CD1c-positive myeloid dendritic cell (primary cell): ENCODE results near the gene FAM168B.

Experiments
- DNase-seq: peaks from one replicate; pipeline ENCODE4 v3.0.0-alpha.2; 2016; ENCODE audit errors: extremely low spot score

Gene FAM168B

GRCh38 chr2:131039908-131040660, 53.2 kb downstream of the FAM168B start:
- DNase-seq: no peak

DNA sequence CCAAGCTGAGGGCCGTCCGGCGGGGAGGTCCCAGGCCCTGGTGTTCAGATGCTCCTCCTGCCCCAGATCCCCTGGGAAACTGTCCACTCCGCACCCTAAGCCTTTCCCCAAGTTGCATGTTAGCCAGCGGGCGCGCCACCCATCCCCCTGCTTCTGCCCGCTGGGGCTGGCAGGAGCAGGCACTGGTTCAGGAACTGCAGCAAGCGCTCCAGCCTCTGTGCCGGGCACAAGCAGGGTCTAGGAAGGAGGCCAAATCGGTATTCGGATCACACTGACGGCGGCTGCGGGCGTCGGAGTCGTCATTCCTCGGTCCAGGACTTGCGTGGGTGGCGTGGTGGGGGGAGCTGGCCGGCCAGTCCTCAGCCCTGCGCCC, 53.7 kb downstream of the FAM168B start:
- no peak for DNase-seq

GRCh38 chr2:131039101-131039440, 54.2 kb downstream of the FAM168B start:
- DNase-seq: no peak

- no peak for DNase-seq
Observed at GRCh38 chr2:131038258-131039100, 54.8 kb downstream of the FAM168B start.

DNA sequence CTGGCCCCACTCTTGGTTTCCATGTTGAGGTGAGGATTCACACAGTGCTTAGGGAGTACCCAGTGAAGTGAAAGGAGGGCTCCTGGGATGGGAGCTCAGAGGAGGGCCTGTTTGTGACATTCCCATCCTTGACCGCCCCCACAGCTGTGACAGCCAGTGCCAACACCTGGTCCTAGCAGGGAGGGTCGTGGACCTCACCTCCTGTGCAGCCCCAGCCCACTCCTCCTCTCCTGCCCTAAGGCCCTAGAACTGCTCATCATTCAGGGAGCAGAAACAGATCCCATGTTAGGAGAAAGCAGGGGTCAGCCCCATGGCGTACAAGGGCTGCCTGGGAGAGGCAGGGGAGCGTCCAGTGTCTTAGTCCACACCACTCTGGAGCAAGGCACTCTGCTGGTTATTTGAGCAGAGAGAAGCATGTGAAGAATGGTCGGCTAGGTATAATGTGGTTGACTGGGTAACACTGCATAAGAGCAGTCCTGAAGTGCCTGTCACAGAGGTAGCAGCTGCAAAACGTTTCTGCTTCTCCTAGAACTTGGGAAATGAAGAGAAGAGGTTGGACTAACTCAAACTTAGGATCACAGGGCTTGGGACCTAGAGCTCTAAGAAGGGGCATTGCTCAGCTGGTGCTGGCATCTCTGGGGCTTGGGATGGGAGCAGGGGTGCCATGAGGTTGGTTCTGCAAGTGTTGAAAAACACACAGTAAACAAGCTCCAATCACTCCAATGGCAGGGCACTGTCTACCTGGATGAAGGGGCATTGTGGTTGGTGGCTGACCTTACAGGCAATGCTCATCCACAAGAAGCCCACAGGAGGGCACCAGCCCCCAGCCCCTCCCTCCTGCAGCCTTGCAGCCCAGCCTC, 55.6 kb downstream of the FAM168B start:
- DNase-seq: no peak

DNA sequence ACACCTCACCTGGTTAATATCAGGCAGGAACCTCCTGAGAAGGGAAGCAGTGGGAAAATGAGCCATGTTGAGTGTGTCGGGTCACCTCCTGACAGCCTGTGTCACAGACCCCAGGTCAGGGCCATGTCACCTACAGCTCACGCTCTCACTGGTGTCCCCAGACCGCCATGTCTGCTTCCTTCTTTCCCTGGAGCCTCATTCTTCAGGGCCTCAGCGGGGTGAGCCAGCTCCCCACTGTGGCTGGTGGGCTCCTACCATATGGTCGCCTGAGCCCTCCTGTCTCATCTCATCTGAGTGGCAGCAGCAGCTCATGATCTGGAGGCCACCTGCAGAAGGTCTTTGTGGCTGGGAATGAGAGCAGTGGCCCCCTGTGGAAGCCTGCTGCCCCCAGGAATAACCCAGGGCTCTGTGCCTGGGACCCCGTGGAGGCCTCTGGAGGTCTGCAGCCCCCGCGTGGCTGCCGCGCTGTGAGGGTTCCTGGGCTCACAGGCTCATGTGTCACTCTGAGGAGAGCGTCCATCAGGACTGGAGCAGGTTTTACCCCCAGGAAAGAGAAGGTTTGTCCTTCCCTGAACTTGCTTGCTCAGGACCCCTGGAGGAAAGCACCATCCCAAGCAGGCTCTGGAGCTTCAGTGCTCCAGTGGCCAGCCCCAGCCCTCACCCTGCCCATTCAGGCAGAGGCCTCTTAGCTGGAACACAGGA, 56.4 kb downstream of the FAM168B start:
- DNase-seq: no peak

DNA sequence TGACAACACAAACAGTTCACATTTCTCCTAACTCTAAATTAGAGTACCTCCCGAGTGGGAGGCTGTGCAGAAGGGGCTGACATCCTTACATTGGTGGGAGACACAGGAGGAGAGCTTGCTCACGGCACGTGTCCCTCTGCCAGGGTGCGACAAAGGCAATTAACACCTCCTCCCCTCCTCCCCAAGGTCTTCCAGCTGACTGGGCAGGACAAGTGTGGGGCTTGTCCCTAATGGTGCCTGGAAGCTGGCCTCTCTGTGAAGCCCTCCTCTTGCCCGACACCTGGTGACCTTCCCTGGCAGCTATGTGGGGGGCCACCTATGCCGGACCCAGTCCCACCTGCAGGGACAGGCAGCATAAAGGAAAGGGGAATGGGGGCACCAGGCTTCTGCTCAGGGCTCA, 57.0 kb downstream of the FAM168B start:
- no peak for DNase-seq

DNA sequence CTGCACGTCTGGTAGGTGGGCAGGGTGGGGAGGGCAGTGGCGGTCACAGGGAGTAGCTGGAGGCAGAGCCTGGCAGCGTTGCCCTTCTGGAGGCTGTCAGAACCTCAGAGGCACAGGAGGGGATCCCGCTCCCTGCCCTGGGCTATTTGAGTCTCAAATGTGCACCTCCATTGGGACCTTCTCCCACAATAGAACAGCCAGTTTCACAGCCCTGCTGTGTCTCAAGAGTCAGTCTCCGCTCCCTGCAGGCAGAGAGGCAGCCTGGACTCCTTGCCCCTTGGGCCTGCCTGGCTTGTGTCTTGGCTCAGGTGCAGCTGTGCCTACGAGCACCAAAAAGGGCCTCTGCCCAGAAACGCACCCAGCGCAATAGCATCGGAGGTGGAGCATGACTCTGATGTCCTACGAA, 57.4 kb downstream of the FAM168B start:
- no peak for DNase-seq

DNA sequence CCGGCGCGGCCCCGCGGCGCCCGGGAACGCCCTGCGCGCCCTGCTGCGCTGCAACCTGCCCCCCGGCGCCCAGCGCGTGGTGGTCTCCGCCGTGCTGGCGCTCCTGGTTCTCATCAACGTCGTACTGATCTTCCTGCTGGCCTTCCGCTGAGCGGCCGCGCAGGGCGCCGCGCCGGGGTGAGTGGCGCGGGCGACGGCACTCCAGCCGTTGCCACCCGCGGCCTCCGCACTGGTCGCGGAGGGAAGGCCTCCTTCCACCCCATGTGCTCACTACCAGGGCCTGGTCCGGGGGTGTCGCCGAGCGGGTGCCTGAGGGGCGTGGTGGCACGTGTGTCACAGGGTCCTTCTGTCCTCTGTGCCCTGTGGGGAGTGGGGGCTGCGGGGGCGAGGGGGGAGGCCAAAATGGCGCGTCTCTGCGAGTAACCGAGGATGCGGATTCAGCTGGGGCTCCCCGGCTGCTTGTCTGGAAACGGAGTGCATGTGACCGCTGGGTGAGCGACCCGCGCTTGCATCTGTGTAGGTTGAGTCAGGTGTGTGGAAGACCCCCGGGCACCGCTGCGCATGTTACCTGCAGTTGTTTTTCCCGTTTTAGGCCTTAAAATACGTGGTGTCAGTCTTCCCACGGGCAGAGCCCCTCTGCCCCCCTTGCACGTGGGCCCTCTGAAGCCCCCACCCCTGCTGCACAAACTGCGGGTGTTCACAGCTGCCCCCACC, 58.0 kb downstream of the FAM168B start:
- DNase-seq: no peak

- DNase-seq: no peak
Observed at GRCh38 chr2:131034122-131035051, 58.9 kb downstream of the FAM168B start.

- no peak for DNase-seq
Observed at GRCh38 chr2:131033786-131034121, 59.5 kb downstream of the FAM168B start.

DNA sequence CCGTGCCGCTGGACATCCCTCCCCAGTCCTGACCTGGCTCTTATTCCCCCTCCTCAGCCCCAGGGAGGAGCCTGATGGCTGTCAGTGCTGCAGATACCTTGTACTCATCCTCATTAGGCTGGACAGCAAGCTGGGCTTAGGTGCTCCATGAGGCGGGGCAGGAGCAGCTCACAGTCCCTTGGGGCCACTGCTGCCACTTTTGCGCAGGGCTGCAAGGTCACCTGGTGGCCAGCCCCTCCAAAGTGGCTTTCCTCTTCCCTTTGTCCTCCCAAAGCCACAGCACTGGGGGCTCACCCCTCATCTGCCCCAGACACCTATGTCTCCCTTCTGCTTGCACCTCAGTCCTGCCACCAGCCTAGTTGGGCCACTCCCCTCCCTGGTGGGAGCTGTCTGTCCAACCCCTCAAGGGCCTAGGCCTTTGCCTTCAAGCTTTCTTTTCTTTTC, 60.8 kb downstream of the FAM168B start:
- no peak for DNase-seq

GRCh38 chr2:131031875-131032274, 61.4 kb downstream of the FAM168B start:
- no peak for DNase-seq

DNA sequence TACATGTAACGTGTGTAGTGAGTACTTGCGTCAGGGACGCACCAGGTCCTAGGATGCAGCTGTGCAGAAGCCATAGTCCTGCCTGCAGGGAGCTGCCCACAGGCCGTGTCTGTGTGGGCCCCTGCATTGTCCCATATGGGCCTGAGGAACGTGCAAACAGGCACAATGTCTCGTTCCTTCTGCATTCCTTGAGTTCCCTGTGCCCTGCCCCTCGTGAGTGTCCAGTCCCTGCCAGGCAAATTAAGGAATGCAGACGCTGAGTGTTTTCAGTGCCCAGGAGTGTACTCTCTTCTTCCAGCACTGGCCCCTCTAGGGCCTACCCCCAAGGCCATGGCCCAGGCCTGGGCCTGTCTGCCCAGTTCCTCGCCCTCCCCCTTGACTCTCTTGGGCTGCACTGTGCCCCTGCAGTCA, 61.8 kb downstream of the FAM168B start:
- DNase-seq: no peak

DNA sequence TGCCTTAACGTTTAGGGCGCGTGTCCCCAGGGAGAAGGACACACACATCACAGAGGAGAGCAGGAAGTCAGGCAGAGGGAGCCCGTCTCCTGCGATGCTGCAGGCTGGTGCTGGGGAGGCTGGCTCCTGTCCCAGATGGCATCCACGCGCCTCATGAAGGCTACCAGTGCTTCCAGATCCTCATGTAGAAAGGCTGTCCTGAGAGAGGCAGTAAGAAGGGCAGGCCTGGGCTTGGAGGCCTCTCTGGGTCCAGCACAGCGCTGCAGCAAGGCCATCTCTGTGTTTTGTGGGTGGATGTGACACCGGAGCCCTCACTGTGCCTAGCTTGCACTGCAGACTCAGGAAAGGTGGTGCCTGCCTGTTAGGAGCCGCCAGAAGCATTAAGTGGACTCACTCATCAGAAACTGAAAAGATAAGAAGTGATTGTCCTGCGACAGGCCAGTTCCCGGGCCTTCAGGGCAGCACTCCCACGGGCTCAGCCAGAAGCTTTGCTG, 62.7 kb downstream of the FAM168B start:
- DNase-seq: no peak

DNA sequence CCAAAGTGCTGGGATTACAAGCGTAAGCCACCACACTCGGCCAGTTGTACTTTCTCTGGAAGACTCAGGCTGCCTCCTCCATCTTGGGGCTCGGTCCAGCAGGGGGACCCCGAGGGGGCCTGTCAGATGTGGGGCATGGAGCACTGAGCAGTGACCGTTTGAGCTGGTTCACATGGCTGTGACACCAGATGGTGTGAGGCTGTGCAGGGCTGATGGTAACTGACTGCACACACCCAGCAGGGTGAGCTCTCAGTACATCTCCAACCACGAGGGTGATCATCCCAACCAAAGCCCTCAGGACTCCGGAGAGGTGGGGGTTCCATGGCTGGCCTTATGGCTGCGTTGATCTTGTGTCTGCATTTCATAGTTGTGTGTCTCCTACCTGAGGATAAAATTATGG, 63.4 kb downstream of the FAM168B start:
- no peak for DNase-seq

DNA sequence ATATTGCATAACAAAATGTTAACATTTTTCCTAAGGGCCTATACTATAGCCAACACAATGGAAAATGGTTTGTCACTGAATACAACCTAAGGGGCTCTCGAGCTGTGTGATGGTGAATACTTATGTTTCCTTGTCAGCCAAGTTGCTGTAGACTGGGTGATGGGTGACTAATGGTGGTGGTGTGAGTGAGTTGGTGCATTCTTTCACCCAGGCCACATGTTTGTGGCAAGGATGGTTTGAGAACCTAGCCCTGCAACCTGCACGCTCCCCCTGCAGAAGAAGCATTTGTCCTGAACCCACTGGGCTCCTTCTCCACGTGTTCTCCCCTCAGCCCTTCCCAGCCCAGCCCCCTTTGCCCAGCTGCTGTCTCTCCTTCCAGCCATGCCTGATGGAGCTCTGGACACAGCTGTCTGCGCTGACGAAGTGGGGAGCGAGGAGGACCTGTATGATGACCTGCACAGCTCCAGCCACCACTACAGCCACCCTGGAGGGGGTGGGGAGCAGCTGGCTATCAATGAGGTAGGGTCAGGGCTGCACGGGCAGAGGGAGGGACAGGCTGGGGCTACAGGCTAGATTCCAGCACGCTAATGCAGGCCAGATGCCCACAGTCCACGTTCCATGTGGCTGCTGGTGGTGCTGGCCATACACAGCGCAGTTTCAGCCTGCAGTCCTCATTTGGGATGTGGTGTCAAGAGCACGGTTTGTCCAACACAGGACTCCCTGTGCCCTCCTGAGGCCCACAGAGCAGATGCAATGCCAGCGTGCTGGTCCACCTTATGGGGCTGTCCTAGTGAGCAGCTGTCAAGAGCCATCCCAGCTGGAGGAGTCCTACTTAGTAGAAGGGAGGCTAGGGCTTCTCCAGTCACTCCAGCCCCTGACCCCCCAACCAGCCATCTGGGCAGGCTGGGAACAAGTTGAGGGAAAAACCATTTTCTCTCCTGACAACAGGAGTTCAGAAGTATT, 65.4 kb downstream of the FAM168B start:
- DNase-seq: no peak

DNA sequence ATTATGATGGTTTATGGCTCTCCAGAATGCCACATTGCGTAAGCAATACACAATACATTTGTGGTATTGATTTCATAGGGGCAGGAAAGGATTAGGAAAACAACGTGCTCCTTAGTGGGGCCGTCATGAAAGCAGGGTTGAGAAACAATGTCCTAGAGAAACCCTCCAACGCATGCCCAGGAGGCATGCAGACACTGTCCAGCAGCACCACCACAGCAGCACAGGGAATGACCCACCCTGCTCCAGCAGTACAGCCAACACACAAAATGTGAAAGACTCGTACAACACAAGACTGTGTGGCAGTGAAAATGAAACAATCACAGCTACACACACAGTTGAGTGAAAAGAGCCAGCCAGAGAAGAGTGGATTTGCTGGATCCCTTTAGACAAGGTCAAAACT, 66.3 kb downstream of the FAM168B start:
- no peak for DNase-seq

GRCh38 chr2:131023758-131024157, 69.5 kb downstream of the FAM168B start:
- no peak for DNase-seq
